Stimulated activated CD4-positive, alpha-beta T cell treated with anti-CD3 and anti-CD28 coated beads, Interleukin-2, amount 100 ng/mL, for 4 hours (primary cell): ENCODE measurements around the gene CCSER1.
"Not testable (repeated sequence)": the region's sequence is repeated elsewhere in the genome, so short reads cannot be mapped to it uniquely, and the experiment has no call there.

Experiments used
- DNase-seq: peaks from one replicate; pipeline ENCODE4 v3.0.0-alpha.2; 2020; ENCODE audit warnings: low read depth

The CCSER1 gene

GRCh38 chr4:91592125-91592524 lies 1464.9 kb downstream of the CCSER1 start:
- DNase-seq = no peak

GRCh38 chr4:91596718-91597117 lies 1469.5 kb downstream of the CCSER1 start:
- no peak for DNase-seq

- no peak for DNase-seq
These were observed 1471.5 kb downstream of the CCSER1 start for GRCh38 chr4:91598696-91599095.

- no peak for DNase-seq
These were observed 1473.1 kb downstream of the CCSER1 start for GRCh38 chr4:91600301-91600700.

GRCh38 chr4:91601401-91601800 lies 1474.2 kb downstream of the CCSER1 start:
- DNase-seq = no peak

GRCh38 chr4:91611782-91612181 lies 1484.6 kb downstream of the CCSER1 start:
- no peak for DNase-seq

GRCh38 chr4:91620952-91621351 lies 1493.8 kb downstream of the CCSER1 start:
- no peak for DNase-seq

- no peak for DNase-seq
These were observed 1494.3 kb downstream of the CCSER1 start for GRCh38 chr4:91621446-91621845.

- DNase-seq = no peak
These were observed 1495.9 kb downstream of the CCSER1 start for GRCh38 chr4:91622925-91623602.

GRCh38 chr4:91623603-91623967 lies 1496.4 kb downstream of the CCSER1 start:
- DNase-seq = not testable (repeated sequence)

- DNase-seq = no peak
These were observed 1502.9 kb downstream of the CCSER1 start for GRCh38 chr4:91630054-91630453.

GRCh38 chr4:91630764-91631163 lies 1503.6 kb downstream of the CCSER1 start:
- no peak for DNase-seq

- DNase-seq = no peak
These were observed 1504.1 kb downstream of the CCSER1 start for GRCh38 chr4:91631335-91631734.

GRCh38 chr4:91636083-91636482 lies 1508.9 kb downstream of the CCSER1 start:
- DNase-seq = no peak
